K562 (cell line): Measurements from ENCODE around the gene TTC39A.

Experiments
- ARID1B ChIP-seq: fragments of 450-650 bp; IDR thresholded peaks from 2 replicates; pipeline ENCODE4 v1.6.1; 2016; ENCODE audit warnings: antibody characterized with exemption, mild to moderate bottlenecking, inconsistent platforms
- BHLHE40 ChIP-seq: IDR thresholded peaks from 2 replicates; pipeline ENCODE4 v1.6.1; 2011; ENCODE audit warnings: low read length, improper control_type of control experiment
- CREM ChIP-seq: IDR thresholded peaks from 2 replicates; pipeline ENCODE4 v1.6.1; 2014; ENCODE audit warnings: antibody characterized with exemption, low read depth
- EP300 ChIP-seq: IDR thresholded peaks from 2 replicates; pipeline ENCODE4 v1.6.1; 2012; ENCODE audit warnings: low read length, improper control_type of control experiment
- HIVEP1 ChIP-seq: fragments of 250-450 bp; sonication (Bioruptor Pico); IDR thresholded peaks from 2 replicates; pipeline ENCODE4 v1.4.0; 2020; ENCODE audit warnings: mild to moderate bottlenecking
- POLR2AphosphoS2 ChIP-seq: IDR thresholded peaks from 2 replicates; pipeline ENCODE4 v1.6.1; 2012; ENCODE audit warnings: low read length, improper control_type of control experiment
- SIX5 ChIP-seq, 2 experiments: IDR thresholded peaks; 2 replicates each; pipeline ENCODE4 v1.6.1; 2011; ENCODE audit warnings: low read length in 2 of 2, borderline replicate concordance in 1 of 2, low read depth in 1 of 2, mild to moderate bottlenecking in 1 of 2, moderate library complexity in 1 of 2; ENCODE audit not compliant: insufficient read depth in 1 of 2
- TSC22D4 ChIP-seq: fragments of 450-650 bp; IDR thresholded peaks from 2 replicates; pipeline ENCODE4 v1.6.1; 2016; ENCODE audit warnings: missing genetic modification characterization, missing biosample characterization, control low read depth
- ZC3H4 ChIP-seq: sonication (generic); formaldehyde crosslinking; IDR thresholded peaks from 2 replicates; pipeline ENCODE4 v1.9.0; 2021; ENCODE audit warnings: missing genetic modification reagents, borderline replicate concordance
- ZNF140 ChIP-seq: fragments of 250-450 bp; sonication (Bioruptor Pico); IDR thresholded peaks from 2 replicates; pipeline ENCODE4 v1.8.0; 2021; ENCODE audit warnings: moderate library complexity, mild to moderate bottlenecking, inconsistent platforms
- ZNF274 ChIP-seq: IDR thresholded peaks from 2 replicates; pipeline ENCODE4 v1.6.1; 2011; ENCODE audit warnings: low read depth, mild to moderate bottlenecking, low read length, moderate library complexity, borderline replicate concordance
- TF ChIP-seq, protein P1 (sequence below): fragments of 250-450 bp; sonication (Bioruptor Pico); IDR thresholded peaks from 2 replicates; pipeline ENCODE4 v1.8.0; 2021; ENCODE audit warnings: moderate library complexity, mild to moderate bottlenecking, inconsistent platforms
- TF ChIP-seq, protein P2 (sequence below): fragments of 250-450 bp; sonication (Bioruptor Pico); IDR thresholded peaks from 2 replicates; pipeline ENCODE4 v1.4.0; 2020; ENCODE audit warnings: mild to moderate bottlenecking, moderate library complexity

- TF ChIP-seq EP300 (no peak), CREM (no peak), HIVEP1 (no peak), ZNF274 (no peak), POLR2AphosphoS2 (no peak), BHLHE40 (no peak), TSC22D4 (tag) (no peak), SIX5 (IDR thresholded peaks at IDR 0.05; ENCODE audit: borderline replicate concordance in 1 of 2, insufficient read depth in 1 of 2, low read depth in 1 of 2, low read length in 2 of 2) (no peak), ZC3H4 (no peak), ARID1B (no peak), ZNF140 (CRISPR knock-in tag) (no peak)
- TF ChIP-seq, protein P1, sequence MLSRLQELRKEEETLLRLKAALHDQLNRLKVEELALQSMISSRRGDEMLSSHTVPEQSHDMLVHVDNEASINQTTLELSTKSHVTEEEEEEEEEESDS (CRISPR knock-in tag): no peak
- TF ChIP-seq, protein P2, sequence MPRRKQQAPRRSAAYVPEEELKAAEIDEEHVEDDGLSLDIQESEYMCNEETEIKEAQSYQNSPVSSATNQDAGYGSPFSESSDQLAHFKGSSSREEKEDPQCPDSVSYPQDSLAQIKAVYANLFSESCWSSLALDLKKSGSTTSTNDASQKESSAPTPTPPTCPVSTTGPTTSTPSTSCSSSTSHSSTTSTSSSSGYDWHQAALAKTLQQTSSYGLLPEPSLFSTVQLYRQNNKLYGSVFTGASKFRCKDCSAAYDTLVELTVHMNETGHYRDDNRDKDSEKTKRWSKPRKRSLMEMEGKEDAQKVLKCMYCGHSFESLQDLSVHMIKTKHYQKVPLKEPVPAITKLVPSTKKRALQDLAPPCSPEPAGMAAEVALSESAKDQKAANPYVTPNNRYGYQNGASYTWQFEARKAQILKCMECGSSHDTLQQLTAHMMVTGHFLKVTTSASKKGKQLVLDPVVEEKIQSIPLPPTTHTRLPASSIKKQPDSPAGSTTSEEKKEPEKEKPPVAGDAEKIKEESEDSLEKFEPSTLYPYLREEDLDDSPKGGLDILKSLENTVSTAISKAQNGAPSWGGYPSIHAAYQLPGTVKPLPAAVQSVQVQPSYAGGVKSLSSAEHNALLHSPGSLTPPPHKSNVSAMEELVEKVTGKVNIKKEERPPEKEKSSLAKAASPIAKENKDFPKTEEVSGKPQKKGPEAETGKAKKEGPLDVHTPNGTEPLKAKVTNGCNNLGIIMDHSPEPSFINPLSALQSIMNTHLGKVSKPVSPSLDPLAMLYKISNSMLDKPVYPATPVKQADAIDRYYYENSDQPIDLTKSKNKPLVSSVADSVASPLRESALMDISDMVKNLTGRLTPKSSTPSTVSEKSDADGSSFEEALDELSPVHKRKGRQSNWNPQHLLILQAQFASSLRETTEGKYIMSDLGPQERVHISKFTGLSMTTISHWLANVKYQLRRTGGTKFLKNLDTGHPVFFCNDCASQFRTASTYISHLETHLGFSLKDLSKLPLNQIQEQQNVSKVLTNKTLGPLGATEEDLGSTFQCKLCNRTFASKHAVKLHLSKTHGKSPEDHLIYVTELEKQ (CRISPR knock-in tag): no peak
These were observed 14.1 kb downstream of the TTC39A start for GRCh38 chr1:51316113-51316845.
